Tibial nerve (tissue), 4 donors: ENCODE data around the gene AKAIN1.

Experiments used
- CTCF ChIP-seq, 5 experiments: fragments of 200-600 bp in 3 of 5; fragments of 450-650 bp in 2 of 5; sonication (generic) in 3 of 5; IDR thresholded peaks; one replicate each; pipeline ENCODE4 v1.5.1; 2016 to 2019; ENCODE audit warnings: antibody characterized with exemption in 5 of 5, mild to moderate bottlenecking in 3 of 5, moderate library complexity in 2 of 5
- EP300 ChIP-seq, 2 donors: sonication (generic); formaldehyde crosslinking; IDR thresholded peaks; one replicate each; pipeline ENCODE4 v1.6.1; 2017; ENCODE audit warnings: antibody characterized with exemption in 2 of 2, mild to moderate bottlenecking in 1 of 2
- POLR2A ChIP-seq, 2 donors: fragments of 450-650 bp; IDR thresholded peaks; one replicate each; pipeline ENCODE4 v1.6.1; 2017; ENCODE audit warnings: antibody characterized with exemption in 2 of 2, mild to moderate bottlenecking in 2 of 2, moderate library complexity in 2 of 2

- TF ChIP-seq CTCF (IDR thresholded peaks at IDR 0.05) (no peak), POLR2A (IDR thresholded peaks at IDR 0.05) (no peak), EP300 (IDR thresholded peaks at IDR 0.05) (no peak)
Observed at GRCh38 chr18:5103286-5103685, 93.8 kb downstream of the AKAIN1 start.
